GM18909 (cell line): Measurements from ENCODE around the gene KATNB1.
"Not testable (repeated sequence)": the region's sequence is repeated elsewhere in the genome, so short reads cannot be mapped to it uniquely, and the experiment has no call there.

Experiments
- ATAC-seq: cut with Tn5 transposase; IDR thresholded peaks from one replicate; pipeline ENCODE4 v1.9.1; 2021; ENCODE audit warnings: mild to moderate bottlenecking; ENCODE audit not compliant: unreplicated experiment, poor library complexity

Gene KATNB1

GRCh38 chr16:57700781-57701551 lies 34.6 kb upstream of the KATNB1 start:
- ATAC-seq, result no peak

- no peak for ATAC-seq
Observed at GRCh38 chr16:57701759-57702371, 33.7 kb upstream of the KATNB1 start.

GRCh38 chr16:57703416-57704010 lies 32.1 kb upstream of the KATNB1 start:
- ATAC-seq, result no peak

- no peak for ATAC-seq
Observed at GRCh38 chr16:57704011-57704904, 31.3 kb upstream of the KATNB1 start.

- no peak for ATAC-seq
Observed at GRCh38 chr16:57704905-57705852, 30.4 kb upstream of the KATNB1 start.

- no peak for ATAC-seq
Observed at GRCh38 chr16:57706717-57707116, 28.9 kb upstream of the KATNB1 start.

- no peak for ATAC-seq
Observed at GRCh38 chr16:57707331-57707730, 28.2 kb upstream of the KATNB1 start.

- ATAC-seq, result no peak
Observed at GRCh38 chr16:57708168-57708567, 27.4 kb upstream of the KATNB1 start.

- no peak for ATAC-seq
Observed at GRCh38 chr16:57709663-57710062, 25.9 kb upstream of the KATNB1 start.

- ATAC-seq, result no peak
Observed at GRCh38 chr16:57711346-57711745, 24.2 kb upstream of the KATNB1 start.

GRCh38 chr16:57711993-57712392 lies 23.6 kb upstream of the KATNB1 start:
- ATAC-seq, result no peak

- ATAC-seq, result not testable (repeated sequence)
Observed at GRCh38 chr16:57712569-57712968, 23.0 kb upstream of the KATNB1 start.

- ATAC-seq, result no peak
Observed at GRCh38 chr16:57713596-57713995, 22.0 kb upstream of the KATNB1 start.

- no peak for ATAC-seq
Observed at GRCh38 chr16:57714047-57714446, 21.5 kb upstream of the KATNB1 start.

- no peak for ATAC-seq
Observed at GRCh38 chr16:57720142-57720575, 15.4 kb upstream of the KATNB1 start.

- ATAC-seq, result no peak
Observed at GRCh38 chr16:57721356-57722209, 14.0 kb upstream of the KATNB1 start.

- ATAC-seq, result no peak
Observed at GRCh38 chr16:57722210-57722499, 13.4 kb upstream of the KATNB1 start.

GRCh38 chr16:57722651-57723050 lies 12.9 kb upstream of the KATNB1 start:
- ATAC-seq, result no peak

GRCh38 chr16:57723170-57723569 lies 12.4 kb upstream of the KATNB1 start:
- ATAC-seq, result no peak
